NCI-H1417 treated with DMSO at 0.1 percent for 48 hours (cell line): Measurements from ENCODE around the gene CKMT2.

ENCODE experiments used
- DNase-seq: peaks from one replicate; lab custom pipeline; 2025; lab: John Stamatoyannopoulos, UW

The CKMT2 gene

DNA sequence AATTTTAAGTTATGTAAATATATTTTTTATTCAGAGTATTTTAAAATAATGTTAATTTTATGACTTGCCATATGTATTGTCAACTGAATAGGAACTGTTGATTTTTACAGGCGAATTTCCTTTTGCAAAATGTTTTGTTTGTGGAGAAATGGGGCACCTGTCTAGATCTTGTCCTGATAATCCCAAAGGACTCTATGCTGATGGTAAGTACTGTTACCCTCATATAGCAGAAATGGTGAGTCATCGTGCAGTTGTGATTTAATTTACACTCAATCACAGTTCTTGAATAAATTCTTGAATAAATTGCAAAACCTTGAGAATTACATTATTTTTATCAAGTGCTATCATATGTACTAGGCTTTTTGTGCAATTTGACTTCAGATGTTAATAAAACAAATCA is 75.7 kb downstream of the CKMT2 start:
- no peak for DNase-seq

DNA sequence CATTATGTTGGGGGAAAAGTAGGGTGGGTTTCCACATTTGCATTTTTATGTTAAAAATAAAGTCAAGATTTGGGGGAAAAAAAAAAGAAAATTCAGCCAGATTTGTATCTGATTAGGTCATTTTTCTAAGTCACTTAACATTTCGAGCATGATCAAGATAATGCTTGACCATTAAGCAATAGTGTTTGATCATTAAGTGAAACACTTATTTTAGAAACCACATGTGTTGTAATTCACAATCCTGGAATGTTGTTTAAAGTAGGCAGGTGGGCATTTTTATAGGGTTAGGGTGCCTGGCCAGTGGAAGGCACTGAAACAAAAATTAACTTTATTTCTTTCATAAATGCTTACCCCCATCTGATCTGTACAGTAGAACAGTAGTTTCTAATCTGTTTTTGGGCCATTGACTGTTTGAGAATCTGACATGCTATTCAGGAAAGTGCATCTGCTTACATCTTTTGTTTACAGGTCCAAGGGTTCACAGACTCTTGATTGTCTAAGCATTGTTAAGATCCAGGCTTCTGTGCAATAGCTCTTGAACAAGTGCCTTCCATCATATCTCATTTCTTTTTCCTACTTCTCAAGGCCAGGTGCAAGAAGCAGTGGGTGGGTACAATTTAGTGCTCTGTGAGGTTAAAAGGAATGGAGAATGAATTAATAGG is 77.4 kb downstream of the CKMT2 start:
- no peak for DNase-seq

GRCh38 chr5:81313278-81313677 is 80.2 kb downstream of the CKMT2 start:
- no peak for DNase-seq

GRCh38 chr5:81313686-81314085 is 80.6 kb downstream of the CKMT2 start:
- DNase-seq: no peak

- DNase-seq: no peak
Measured at GRCh38 chr5:81314581-81314980, 81.5 kb downstream of the CKMT2 start.

- no peak for DNase-seq
Measured at GRCh38 chr5:81315336-81315735, 82.2 kb downstream of the CKMT2 start.

DNA sequence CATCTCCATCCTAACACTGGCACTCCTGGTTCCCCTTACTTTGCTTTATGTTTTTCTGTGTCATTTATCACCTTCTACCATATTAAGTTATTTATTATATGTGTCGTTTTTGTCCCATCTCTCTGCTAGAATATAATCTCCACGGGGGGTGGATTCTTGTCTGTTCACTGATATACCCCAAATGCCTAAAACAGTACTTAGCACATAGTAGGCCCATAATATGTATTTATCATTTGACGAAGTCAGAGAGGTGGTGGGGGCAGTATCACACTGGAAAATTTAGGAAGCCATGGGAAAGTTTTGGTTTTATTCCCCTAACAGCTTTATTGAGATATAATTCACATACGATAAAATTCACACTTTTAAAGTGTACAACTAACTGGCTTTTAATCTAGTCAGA is 82.7 kb downstream of the CKMT2 start:
- DNase-seq: no peak
